ENCODE measurements around the gene KCNJ16.

KCNJ16 gene

DNA sequence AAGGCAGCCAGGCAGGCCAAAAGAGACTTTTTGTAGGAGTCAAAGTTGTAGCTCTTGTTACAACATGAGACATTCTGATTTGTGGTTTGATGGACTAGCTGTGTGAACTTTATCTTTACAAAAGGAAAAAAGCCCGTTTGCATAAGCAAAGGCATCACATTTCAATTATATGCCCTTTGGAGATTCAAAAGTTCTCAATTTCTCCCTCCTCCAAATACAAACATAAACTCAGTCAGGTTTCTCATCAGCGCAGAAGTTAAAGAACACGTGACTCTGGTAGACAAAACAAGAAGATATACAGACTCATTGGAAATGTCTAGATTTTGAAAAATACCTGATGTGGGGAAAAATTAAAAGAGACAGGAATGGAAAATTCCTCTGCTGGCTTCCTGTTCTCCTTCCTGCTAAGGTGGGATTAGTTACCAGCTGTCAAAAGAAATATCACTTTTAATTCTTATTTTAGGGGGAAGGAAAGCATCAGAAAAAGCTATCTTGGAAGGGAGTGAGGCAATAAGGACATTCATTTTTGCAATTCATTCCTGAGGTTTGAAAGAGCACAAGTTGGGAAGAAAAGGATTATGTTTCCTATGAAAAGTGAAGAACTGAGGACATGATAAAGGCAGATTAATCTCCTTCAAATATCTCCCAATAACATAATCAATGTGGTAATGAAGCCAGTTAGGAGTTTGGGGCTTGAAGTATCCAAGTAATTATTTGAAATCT, 4.6 kb upstream of the KCNJ16 start:
- peak; percentile 26 for DNase-seq (ENCODE audit: low read depth)

DNA sequence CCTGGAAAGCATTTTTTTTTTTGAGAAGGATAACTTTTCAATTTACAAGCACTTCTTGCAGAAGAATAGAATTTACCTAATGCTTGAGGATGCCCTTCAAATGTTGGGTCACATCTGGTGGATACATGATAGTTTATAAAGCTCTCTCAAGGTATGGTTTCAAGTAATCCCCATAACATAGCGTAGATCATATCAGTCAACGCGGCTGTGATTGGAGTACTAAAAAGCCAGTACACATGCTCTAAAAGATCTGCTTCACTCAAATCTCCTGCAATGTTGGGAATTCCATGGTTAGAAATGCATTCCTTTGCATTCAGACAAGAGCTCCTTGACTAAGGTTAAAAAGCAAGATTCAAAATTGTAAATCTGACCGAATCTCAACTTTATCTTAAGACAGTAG, 3.9 kb upstream of the KCNJ16 start:
- no peak for DNase-seq (ENCODE audit: low read depth)

DNA sequence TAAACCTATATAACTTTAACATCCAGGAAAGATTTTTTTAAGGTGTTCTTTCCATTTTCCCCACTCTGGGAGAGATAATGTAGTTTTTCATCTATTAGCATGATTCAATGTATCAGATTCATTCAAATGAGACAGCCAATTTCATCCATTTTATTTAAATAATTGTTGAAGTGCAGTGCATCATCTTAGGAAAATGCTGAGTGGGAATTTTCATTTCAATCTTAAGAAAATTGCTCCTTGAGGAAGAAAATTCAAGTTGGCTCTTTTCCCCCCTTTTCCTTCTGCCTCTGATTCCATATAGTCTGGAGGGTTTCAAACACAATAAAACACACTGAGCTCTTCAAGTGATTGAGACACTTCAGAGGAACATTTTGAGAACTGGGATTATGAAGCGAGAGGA, 3.4 kb upstream of the KCNJ16 start:
- DNase-seq (ENCODE audit: low read depth), result no peak

GRCh38 chr17:70072546-70073309, 2.3 kb upstream of the KCNJ16 start:
- DNase-seq (ENCODE audit: low read depth), result no peak

DNA sequence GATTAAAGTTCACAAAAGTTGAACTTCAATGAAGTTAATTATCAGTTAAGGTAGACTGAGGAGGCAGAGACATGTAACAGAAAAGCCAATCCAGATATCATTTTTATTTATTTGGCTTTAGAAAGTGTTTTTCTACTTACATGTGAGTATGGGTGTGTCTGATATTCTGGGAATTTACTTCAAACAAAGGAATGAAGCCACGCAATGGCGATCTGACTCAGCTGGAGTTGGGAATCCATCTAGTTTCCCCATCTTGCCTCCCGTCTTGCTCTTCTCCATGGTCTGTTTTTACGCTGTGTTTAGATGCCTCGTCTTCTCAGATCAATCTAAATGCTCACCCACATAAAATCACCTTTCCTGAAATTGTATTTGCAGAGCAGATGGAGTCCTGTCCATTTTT, 1.7 kb upstream of the KCNJ16 start:
- no peak for DNase-seq (ENCODE audit: low read depth)

DNA sequence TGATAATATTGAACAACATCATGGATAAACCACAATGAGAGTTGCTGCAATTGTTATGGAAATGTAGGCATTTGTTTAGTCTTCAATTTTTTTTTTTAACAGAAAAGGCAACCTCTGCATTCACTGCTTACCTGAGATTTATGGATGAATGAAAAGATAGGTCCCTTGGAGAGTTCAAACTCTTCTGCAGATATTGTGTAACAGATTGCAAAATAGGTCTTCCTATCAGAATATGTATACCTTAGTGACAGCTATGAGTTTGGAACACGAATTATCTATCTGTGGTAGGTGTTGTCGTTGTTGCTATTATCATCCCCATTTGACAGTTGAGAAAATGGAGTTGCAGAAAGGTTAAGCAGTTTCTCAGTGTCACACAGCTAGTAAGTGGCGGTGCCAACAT, 1.2 kb upstream of the KCNJ16 start:
- DNase-seq (ENCODE audit: low read depth), result no peak

DNA sequence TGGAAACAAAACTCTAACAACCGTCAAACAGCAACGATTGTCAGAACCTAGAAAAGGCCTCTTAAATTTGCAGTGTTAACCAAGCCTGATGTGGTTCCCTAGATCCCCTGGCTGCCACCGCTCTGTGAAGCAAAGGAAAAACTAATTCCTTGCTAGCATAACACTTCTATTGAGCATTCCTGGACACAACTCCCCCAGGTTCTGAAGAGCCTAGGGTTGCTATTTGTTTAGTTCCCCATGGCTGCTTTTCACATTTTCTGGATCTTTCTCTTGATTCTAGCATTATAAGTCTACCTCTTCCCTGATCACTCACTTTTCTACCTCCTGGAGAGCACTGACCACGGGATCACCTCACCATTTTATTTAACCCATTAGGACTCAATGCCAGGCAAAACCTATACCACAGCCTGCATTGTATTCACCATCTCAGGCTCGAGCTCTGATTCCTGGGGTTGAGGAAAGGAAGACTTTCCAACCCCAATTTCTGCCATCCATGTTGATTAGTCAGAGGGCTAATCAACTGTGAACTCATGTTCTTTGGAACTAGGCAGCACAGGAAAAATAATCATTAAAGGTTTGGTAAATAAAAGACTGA, 692 bp upstream of the KCNJ16 start:
- no peak for DNase-seq (ENCODE audit: low read depth)

DNA sequence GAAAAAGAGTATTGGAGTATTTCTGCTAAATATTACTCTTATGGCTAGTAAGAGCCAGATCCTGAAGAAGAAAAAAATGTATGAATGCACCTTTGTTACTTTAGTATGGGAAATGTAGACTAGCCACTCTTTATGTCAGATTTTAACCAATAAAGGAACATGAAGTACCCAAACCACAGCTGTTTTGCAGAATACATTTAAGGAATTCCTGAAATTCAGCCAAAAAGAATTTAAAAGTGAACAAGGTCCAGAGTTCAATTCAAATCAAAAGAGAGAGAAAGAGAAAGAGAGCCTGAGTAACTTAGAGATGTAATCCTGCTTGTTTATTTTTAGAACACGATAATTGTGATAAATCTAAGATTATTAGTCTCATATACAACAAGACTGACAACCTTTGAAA, 1.2 kb downstream of the KCNJ16 start:
- DNase-seq (ENCODE audit: low read depth), result peak; percentile 30

DNA sequence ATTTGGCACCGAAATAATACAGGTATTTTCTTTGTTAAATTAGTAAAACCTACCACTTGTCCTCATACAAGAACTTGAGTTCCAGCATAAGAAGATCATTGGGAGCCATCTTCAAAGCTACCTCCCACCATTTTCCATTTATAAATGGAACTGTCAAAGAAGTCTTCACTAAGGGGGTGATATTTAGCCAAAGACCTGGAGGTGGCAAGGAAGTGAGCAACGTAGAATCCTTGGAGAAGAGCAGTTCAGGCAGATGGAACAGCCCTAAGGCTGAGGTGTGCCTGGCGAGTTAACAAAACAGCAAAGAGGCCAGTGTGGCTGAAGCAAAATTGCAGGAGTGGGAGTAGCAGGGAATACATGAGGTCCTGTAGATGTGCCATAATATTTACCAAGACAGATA, 1.8 kb downstream of the KCNJ16 start:
- DNase-seq (ENCODE audit: low read depth), result no peak

- no peak for DNase-seq (ENCODE audit: low read depth)
Observed at GRCh38 chr17:70078549-70078948, 3.5 kb downstream of the KCNJ16 start.

DNA sequence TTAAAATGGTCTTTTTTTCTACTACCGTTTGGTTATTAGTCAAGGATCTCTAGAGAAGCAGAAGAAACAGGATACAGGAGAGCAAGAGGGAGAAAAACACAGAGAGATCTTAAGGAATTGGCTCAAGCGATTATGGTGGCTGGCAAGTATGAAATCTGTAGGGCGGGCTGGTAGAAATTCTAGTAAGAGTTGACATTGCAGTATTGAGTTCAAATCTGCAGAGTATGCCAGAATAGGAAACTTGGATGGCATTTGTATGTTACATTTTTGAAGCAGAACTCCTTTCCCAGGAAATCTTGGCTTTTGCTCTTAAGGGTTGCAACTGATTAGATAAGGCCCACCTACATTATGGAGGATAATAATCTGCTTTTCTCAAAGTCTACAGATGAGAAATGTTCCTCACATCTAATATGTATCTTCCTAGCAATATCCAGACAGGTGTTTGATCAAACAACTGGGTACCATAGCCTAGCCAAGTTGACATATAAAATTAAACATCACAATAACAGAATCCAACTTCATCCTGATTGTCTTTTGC, 4.0 kb downstream of the KCNJ16 start:
- DNase-seq (ENCODE audit: low read depth), result no peak

- DNase-seq (ENCODE audit: low read depth), result peak; percentile 70
Observed at GRCh38 chr17:70080541-70081347, 5.7 kb downstream of the KCNJ16 start.

GRCh38 chr17:70081885-70082284, 6.9 kb downstream of the KCNJ16 start:
- no peak for DNase-seq (ENCODE audit: low read depth)

GRCh38 chr17:70084476-70084875, 9.5 kb downstream of the KCNJ16 start:
- DNase-seq (ENCODE audit: low read depth), result no peak

DNA sequence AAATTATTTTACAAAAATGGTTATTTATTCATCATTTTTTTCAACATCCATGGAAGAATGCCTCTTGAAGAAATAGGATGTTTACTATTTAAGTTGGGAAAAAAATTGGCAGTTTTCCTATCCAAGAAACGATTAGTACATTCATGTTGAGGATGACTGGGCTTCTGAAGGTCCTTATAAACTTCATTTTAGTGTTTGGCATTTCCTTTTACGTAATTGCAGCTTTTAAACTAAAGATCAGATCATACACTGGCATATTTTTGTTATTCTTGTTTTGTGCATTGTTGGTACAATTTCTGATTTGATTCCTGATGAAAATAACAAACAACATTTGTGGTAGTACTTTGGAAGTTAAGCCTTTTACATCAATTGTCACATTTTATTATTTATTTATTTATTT, 11.5 kb downstream of the KCNJ16 start:
- no peak for DNase-seq (ENCODE audit: low read depth)

DNA sequence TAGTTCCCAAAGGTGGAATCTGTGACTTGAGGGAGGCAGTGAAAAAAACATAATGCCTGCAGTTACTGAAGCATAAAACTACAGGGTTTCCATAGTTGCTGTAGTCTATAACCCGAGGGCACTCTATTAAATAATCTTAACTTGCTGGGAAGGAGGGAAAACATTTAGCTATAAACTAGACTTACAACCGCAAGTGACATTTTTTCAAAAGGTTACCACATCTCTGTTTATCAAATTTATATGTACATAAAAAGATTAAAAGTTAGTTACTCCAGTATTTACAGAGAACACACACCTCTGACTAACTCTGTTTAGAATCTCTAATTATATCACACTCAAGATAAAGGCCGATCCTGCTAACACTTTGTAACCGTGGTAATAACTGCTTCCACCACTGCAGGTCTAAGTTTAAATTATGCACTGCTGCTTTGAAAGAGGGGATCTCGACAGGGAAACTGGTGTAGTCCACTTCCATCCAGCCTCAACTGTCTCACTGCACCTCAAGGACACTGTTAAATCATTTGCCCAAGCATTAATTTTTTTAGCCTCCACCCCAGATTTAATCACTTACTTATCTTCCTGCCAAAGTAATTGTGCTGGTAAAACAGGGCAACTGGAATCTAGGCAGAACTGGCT, 14.6 kb downstream of the KCNJ16 start:
- DNase-seq (ENCODE audit: low read depth), result no peak

DNA sequence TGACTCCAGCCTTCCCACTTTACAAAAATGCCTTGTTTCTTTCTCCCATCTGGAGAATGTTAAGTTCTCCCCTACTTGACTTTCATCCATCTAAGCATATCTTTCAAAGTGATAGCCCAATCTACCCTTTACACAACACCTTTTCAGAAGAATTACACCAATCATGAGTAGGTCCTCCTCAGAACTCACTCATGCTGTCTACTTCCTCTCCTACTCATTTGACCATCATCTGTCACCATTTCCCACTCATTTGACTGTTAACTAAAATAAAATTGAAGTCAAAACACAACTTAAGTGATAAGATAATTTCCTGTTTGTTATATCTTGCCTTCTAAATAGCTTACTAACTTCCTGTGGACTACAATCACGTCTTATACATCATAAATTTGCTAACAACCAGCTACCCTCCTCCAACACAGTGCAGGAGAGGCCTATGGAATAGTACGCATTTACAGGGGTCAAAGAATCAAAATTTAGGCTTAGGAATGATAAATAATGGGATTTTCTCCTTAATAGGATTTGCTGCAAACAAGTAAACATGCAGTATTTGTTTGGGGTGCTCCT, 16.1 kb downstream of the KCNJ16 start:
- no peak for DNase-seq (ENCODE audit: low read depth)

DNA sequence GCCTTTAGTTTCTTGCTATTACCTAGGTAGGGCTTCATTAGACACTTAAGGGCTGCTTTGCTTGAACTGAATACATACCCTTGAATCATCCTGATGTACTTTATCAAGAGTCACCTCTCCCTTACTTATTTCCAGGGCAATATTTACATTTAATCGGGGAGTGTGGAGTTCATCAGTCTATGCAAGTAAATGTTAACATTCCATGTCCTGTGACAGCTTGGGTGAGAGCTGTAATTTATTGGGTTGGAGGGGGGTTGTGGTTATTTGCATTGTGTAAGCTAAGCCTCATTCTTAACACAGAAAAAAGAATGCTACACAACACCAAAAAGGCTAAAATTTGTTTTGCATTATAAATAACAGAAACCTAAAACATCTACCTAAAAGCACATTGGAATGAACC, 16.7 kb downstream of the KCNJ16 start:
- DNase-seq (ENCODE audit: low read depth), result no peak

DNA sequence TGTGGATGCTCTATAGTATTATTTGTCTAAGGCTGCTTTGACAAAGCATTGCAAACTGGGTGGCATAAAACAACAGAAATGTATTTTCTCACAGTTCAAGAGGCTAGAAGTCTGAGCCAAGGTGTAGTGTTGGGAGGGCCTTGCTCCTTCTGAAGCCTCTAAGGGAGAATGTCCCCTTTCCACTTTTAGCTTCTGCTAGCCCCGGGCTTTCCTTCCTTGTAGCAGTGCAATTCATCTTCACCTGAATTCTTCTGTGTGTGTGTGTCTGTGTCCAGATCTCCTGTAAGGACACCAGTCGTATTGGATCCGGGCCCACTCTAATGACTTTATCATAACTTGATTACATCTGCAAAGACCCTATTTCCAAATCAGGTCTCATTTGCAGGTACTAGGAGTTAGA, 18.1 kb downstream of the KCNJ16 start:
- DNase-seq (ENCODE audit: low read depth), result no peak

DNA sequence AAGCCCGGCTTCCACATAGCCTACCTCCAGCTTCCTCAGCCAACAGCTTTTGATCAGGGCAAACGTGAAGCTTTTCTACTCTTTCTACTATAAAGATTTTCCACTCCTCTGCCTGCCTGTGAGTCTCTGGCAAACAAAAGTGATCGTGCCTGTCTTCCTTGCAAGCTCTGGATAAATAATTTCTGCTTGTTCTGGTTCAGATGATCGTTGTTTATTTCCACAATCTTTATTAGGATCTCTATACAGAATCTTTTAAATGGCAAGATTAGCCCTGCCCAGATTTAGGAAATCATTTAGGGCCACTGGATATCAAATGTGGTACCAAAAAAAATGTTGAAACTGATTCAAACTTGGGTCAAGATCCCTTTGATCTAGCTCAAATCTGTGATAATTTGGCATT, 20.4 kb downstream of the KCNJ16 start:
- no peak for DNase-seq (ENCODE audit: low read depth)

DNA sequence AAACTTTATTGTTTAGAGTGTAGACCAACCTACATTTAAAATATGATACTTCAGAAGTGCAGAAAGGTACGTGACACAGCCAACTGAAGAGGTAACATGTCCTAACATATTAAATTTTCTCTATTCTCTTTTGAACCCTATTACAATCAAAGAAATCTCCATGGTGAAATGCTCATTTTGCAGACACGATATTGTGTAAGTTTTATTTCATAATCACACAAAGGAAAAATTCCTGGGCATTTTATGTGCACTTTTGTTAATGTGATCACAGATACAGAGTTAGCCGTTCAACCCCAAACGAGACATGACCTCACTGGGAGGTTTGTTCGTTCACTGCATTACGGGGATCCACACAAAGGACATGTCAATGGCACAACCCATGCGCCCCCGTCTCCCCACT, 21.8 kb downstream of the KCNJ16 start:
- DNase-seq (ENCODE audit: low read depth), result no peak

All from fibroblast of the conjunctiva (primary cell).